ENCODE measurements around the gene SLC18A3.

The SLC18A3 gene

GRCh38 chr10:49611816-49612512 lies 1.9 kb downstream of the SLC18A3 start:
- DNase-seq (ENCODE audit: low spot score): no peak

GRCh38 chr10:49612513-49613164 lies 2.5 kb downstream of the SLC18A3 start:
- no peak for DNase-seq (ENCODE audit: low spot score)

GRCh38 chr10:49613165-49613881 lies 3.2 kb downstream of the SLC18A3 start:
- DNase-seq (ENCODE audit: low spot score): no peak

- no peak for DNase-seq (ENCODE audit: low spot score)
Measured at GRCh38 chr10:49613882-49614241, 3.8 kb downstream of the SLC18A3 start, which contains the start of gene CHAT. Gene CHAT (plus strand): TSS chr10:49614037. CDS start chr10:49614190, 153 bp downstream.

GRCh38 chr10:49614242-49615198 lies 4.4 kb downstream of the SLC18A3 start:
- no peak for DNase-seq (ENCODE audit: low spot score)

- DNase-seq (ENCODE audit: low spot score): no peak
Measured at GRCh38 chr10:49615213-49615612, 5.1 kb downstream of the SLC18A3 start.

GRCh38 chr10:49615721-49616120 lies 5.6 kb downstream of the SLC18A3 start:
- no peak for DNase-seq (ENCODE audit: low spot score)

GRCh38 chr10:49616421-49617101 lies 6.5 kb downstream of the SLC18A3 start:
- DNase-seq (ENCODE audit: low spot score): no peak

GRCh38 chr10:49617121-49618020 lies 7.3 kb downstream of the SLC18A3 start:
- DNase-seq (ENCODE audit: low spot score): no peak

- DNase-seq (ENCODE audit: low spot score): no peak
Measured at GRCh38 chr10:49618821-49619220, 8.7 kb downstream of the SLC18A3 start.

- no peak for DNase-seq (ENCODE audit: low spot score)
Measured at GRCh38 chr10:49619613-49620012, 9.5 kb downstream of the SLC18A3 start.

- DNase-seq (ENCODE audit: low spot score): no peak
Measured at GRCh38 chr10:49620286-49620810, 10.2 kb downstream of the SLC18A3 start.

- no peak for DNase-seq (ENCODE audit: low spot score)
Measured at GRCh38 chr10:49620841-49621378, 10.8 kb downstream of the SLC18A3 start.

GRCh38 chr10:49621561-49621960 lies 11.5 kb downstream of the SLC18A3 start:
- DNase-seq (ENCODE audit: low spot score): no peak

- DNase-seq (ENCODE audit: low spot score): no peak
Measured at GRCh38 chr10:49622426-49623425, 12.6 kb downstream of the SLC18A3 start.

- DNase-seq (ENCODE audit: low spot score): no peak
Measured at GRCh38 chr10:49624629-49625028, 14.5 kb downstream of the SLC18A3 start.

GRCh38 chr10:49625411-49625810 lies 15.3 kb downstream of the SLC18A3 start:
- no peak for DNase-seq (ENCODE audit: low spot score)

- no peak for DNase-seq (ENCODE audit: low spot score)
Measured at GRCh38 chr10:49627038-49627437, 16.9 kb downstream of the SLC18A3 start.
